Urinary bladder (tissue), 4 donors: Measurements from ENCODE around the gene MACIR. TPM values are rescaled to one million over a fixed set of nuclear protein-coding genes. Genes with fewer than 3 reads are reported as not detected.
A peak's percentile ranks its signal among the peaks of the same experiment; 100 is the strongest.
"Not testable (repeated sequence)": the region's sequence is repeated elsewhere in the genome, so short reads cannot be mapped to it uniquely, and the experiment has no call there.

Experiments used
- DNase-seq: peaks from one replicate; pipeline ENCODE4 v3.0.0-alpha.2; 2015; ENCODE audit errors: extremely low spot score
- H3K27ac ChIP-seq: one replicate; pipeline ENCODE4 v1.5.1; 2013; ENCODE audit warnings: low read depth, mild to moderate bottlenecking, moderate library complexity
- H3K36me3 ChIP-seq: one replicate; pipeline ENCODE4 v1.6.1; 2013; ENCODE audit warnings: mild to moderate bottlenecking, moderate library complexity; ENCODE audit not compliant: insufficient read depth
- H3K4me1 ChIP-seq: one replicate; pipeline ENCODE4 v1.6.1; 2013; ENCODE audit warnings: mild to moderate bottlenecking, moderate library complexity; ENCODE audit not compliant: insufficient read depth
- H3K4me3 ChIP-seq: one replicate; pipeline ENCODE4 v1.5.1; 2013; ENCODE audit warnings: low read depth, low read length
- WGBS: extraction: QIAGEN DNeasy Blood & Tissue Kit; methylation state at CpG from one replicate; pipeline ENCODE4 v1.1.7; 2013; 5-methylcytosine and 5-hydroxymethylcytosine counted together
- polyA plus RNA-seq: library from polyadenylated mRNA; stranded (reverse); fragments of 200-250 nt; gene quantifications from one replicate; pipeline ENCODE4 v1.2.3, GENCODE V29; 2013
- total RNA-seq: library from RNA; depleted of rRNA; stranded (reverse); fragments of >200 nt; gene quantifications from one replicate; pipeline ENCODE4 v1.2.3, GENCODE V29; 2014
- donor health status: healthy with polysubstance abuse.
- donor health status: healthy.

The MACIR gene
- total RNA-seq (10.2 TPM), polyA plus RNA-seq (3.5 TPM)

GRCh38 chr5:103258368-103258956 lies at the start of gene MACIR:
Gene MACIR (plus strand): TSS chr5:103258763. CDS start chr5:103275920, 17,157 bp downstream.
- WGBS, result under 1% methylated on average over 45 of the region's 45 CpGs
- H3K4me1 ChIP-seq, result no peaks in the 10 kb centered on the region
- H3K4me3 ChIP-seq, result peak within 1 kb of the TSS; percentile 71
- no peak within 1 kb of the TSS for H3K27ac ChIP-seq
- DNase-seq, result peak; percentile 90
- no peaks in the 10 kb centered on the region for H3K36me3 ChIP-seq

- no peak overlapping the region for H3K27ac ChIP-seq
- no peak for DNase-seq
- H3K4me1 ChIP-seq, result no peaks in the 10 kb centered on the region
- no peak overlapping the region for H3K4me3 ChIP-seq
- no peaks in the 10 kb centered on the region for H3K36me3 ChIP-seq
Observed at GRCh38 chr5:103209065-103209464, 49.5 kb upstream of the MACIR start.

GRCh38 chr5:103210952-103211351 lies 47.6 kb upstream of the MACIR start:
- 93% methylated on average over 2 of the region's 2 CpGs for WGBS
- no peak for DNase-seq
- no peaks in the 10 kb centered on the region for H3K36me3 ChIP-seq
- H3K4me1 ChIP-seq, result no peaks in the 10 kb centered on the region
- no peak overlapping the region for H3K4me3 ChIP-seq
- H3K27ac ChIP-seq, result no peak overlapping the region

GRCh38 chr5:103211576-103212561 lies 46.7 kb upstream of the MACIR start:
- 84% methylated on average over 2 of the region's 2 CpGs for WGBS
- H3K4me3 ChIP-seq, result no peak overlapping the region
- no peaks in the 10 kb centered on the region for H3K36me3 ChIP-seq
- no peak for DNase-seq
- H3K4me1 ChIP-seq, result no peaks in the 10 kb centered on the region
- no peak overlapping the region for H3K27ac ChIP-seq

GRCh38 chr5:103216137-103216536 lies 42.4 kb upstream of the MACIR start:
- no peak overlapping the region for H3K4me3 ChIP-seq
- 36% methylated on average over 2 of the region's 2 CpGs for WGBS

GRCh38 chr5:103216697-103217096 lies 41.9 kb upstream of the MACIR start:
- Histone ChIP-seq H3K36me3 (no peaks in the 10 kb centered on the region), H3K27ac (no peak overlapping the region), H3K4me3 (no peak overlapping the region), H3K4me1 (no peaks in the 10 kb centered on the region)
- WGBS, result 50% methylated on average over 2 of the region's 2 CpGs
- no peak for DNase-seq

More at GRCh38 chr5:103216137-103216536, 42.4 kb upstream of the MACIR start:
- DNase-seq, result no peak
- no peaks in the 10 kb centered on the region for H3K4me1 ChIP-seq
- no peaks in the 10 kb centered on the region for H3K36me3 ChIP-seq
- H3K27ac ChIP-seq, result no peak overlapping the region

- Histone ChIP-seq H3K4me1 (no peaks in the 10 kb centered on the region), H3K27ac (no peak overlapping the region), H3K36me3 (no peaks in the 10 kb centered on the region), H3K4me3 (no peak overlapping the region)
- DNase-seq, result no peak
Observed at GRCh38 chr5:103217101-103217500, 41.5 kb upstream of the MACIR start.

- Histone ChIP-seq H3K4me1 (no peaks in the 10 kb centered on the region), H3K36me3 (no peaks in the 10 kb centered on the region), H3K27ac (no peak overlapping the region), H3K4me3 (no peak overlapping the region)
- 69% methylated on average over 5 of the region's 5 CpGs for WGBS
- no peak for DNase-seq
Observed at GRCh38 chr5:103218164-103218563, 40.4 kb upstream of the MACIR start.

- H3K4me3 ChIP-seq, DNase-seq, H3K36me3 ChIP-seq, H3K4me1 ChIP-seq, H3K27ac ChIP-seq: not testable (repeated sequence)
- WGBS, result 95% methylated on average over 2 of the region's 2 CpGs
Observed at GRCh38 chr5:103219074-103219473, 39.5 kb upstream of the MACIR start.

GRCh38 chr5:103223031-103223955 lies 35.3 kb upstream of the MACIR start:
- no peaks in the 10 kb centered on the region for H3K4me1 ChIP-seq
- H3K27ac ChIP-seq, result no peak overlapping the region
- no peak overlapping the region for H3K4me3 ChIP-seq
- DNase-seq, result no peak
- H3K36me3 ChIP-seq, result no peaks in the 10 kb centered on the region
- WGBS, result 93% methylated on average over 28 of the region's 28 CpGs

GRCh38 chr5:103224118-103224893 lies 34.3 kb upstream of the MACIR start:
- 55% methylated on average over 11 of the region's 11 CpGs for WGBS
- Histone ChIP-seq H3K4me3 (no peak overlapping the region), H3K27ac (no peak overlapping the region), H3K36me3 (no peaks in the 10 kb centered on the region), H3K4me1 (no peaks in the 10 kb centered on the region)
- DNase-seq, result no peak

GRCh38 chr5:103224894-103225246 lies 33.7 kb upstream of the MACIR start:
- H3K4me3 ChIP-seq, result no peak overlapping the region
- no peak for DNase-seq
- no peaks in the 10 kb centered on the region for H3K36me3 ChIP-seq
- H3K4me1 ChIP-seq, result no peaks in the 10 kb centered on the region
- H3K27ac ChIP-seq, result no peak overlapping the region
- 85% methylated on average over 5 of the region's 5 CpGs for whole genome bisulfite sequencing

GRCh38 chr5:103228061-103228460 lies 30.5 kb upstream of the MACIR start:
- no peak overlapping the region for H3K4me3 ChIP-seq
- WGBS, result 84% methylated on average over 5 of the region's 5 CpGs
- H3K36me3 ChIP-seq, result no peaks in the 10 kb centered on the region
- H3K27ac ChIP-seq, result no peak overlapping the region
- DNase-seq, result no peak
- H3K4me1 ChIP-seq, result no peaks in the 10 kb centered on the region
